ENCODE data around the gene C16orf78. TPM values are rescaled to one million over a fixed set of nuclear protein-coding genes. Genes with fewer than 3 reads are reported as not detected.

Gene C16orf78
- total RNA-seq, 1 donor from 2014 or later = not detected

- H3K79me2 ChIP-seq (ENCODE audit: insufficient read depth, low read length) = no peaks in the 10 kb centered on the region
- H3K9ac ChIP-seq (ENCODE audit: low read length) = no peak overlapping the region
- H3K9me3 ChIP-seq (ENCODE audit: insufficient read depth, low read depth, low read length) = no peaks in the 10 kb centered on the region
- H3K4me1 Mint-ChIP-seq (ENCODE audit: low read depth, unreplicated experiment) = no peaks in the 10 kb centered on the region
- H3K4me3 Mint-ChIP-seq (ENCODE audit: unreplicated experiment) = no peak overlapping the region
- no peak for DNase-seq (ENCODE audit: low read depth)
- no peak overlapping the region for H2AFZ ChIP-seq (ENCODE audit: low read depth, low read length)
- no peaks in the 10 kb centered on the region for H3K9me3 Mint-ChIP-seq (ENCODE audit: unreplicated experiment)
- TF ChIP-seq EZH2 (IDR thresholded peaks at IDR 0.05; ENCODE audit: insufficient read depth, low read length) = no peak
- TF ChIP-seq, protein P1, sequence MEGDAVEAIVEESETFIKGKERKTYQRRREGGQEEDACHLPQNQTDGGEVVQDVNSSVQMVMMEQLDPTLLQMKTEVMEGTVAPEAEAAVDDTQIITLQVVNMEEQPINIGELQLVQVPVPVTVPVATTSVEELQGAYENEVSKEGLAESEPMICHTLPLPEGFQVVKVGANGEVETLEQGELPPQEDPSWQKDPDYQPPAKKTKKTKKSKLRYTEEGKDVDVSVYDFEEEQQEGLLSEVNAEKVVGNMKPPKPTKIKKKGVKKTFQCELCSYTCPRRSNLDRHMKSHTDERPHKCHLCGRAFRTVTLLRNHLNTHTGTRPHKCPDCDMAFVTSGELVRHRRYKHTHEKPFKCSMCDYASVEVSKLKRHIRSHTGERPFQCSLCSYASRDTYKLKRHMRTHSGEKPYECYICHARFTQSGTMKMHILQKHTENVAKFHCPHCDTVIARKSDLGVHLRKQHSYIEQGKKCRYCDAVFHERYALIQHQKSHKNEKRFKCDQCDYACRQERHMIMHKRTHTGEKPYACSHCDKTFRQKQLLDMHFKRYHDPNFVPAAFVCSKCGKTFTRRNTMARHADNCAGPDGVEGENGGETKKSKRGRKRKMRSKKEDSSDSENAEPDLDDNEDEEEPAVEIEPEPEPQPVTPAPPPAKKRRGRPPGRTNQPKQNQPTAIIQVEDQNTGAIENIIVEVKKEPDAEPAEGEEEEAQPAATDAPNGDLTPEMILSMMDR (IDR thresholded peaks at IDR 0.05; ENCODE audit: insufficient read depth, low read depth, low read length) = no peak
- H3K4me1 ChIP-seq (ENCODE audit: insufficient read depth, low read length) = no peaks in the 10 kb centered on the region
- H3K36me3 Mint-ChIP-seq (ENCODE audit: low read depth, unreplicated experiment) = no peaks in the 10 kb centered on the region
- H3K27me3 Mint-ChIP-seq (ENCODE audit: low read depth, unreplicated experiment) = peaks cover 82% of the 10 kb centered on the region
- H3K36me3 ChIP-seq (ENCODE audit: insufficient read depth, low read length) = no peaks in the 10 kb centered on the region
- no peak overlapping the region for H3K27ac Mint-ChIP-seq (ENCODE audit: unreplicated experiment)
- no peak for FAIRE-seq
- no peaks in the 10 kb centered on the region for H3K27me3 ChIP-seq (ENCODE audit: insufficient read depth, low read length)
- H3K4me2 ChIP-seq (ENCODE audit: low read length) = no peak overlapping the region
- H4K20me1 ChIP-seq (ENCODE audit: insufficient read depth, low read length) = no peaks in the 10 kb centered on the region
- no peak overlapping the region for H3K4me3 ChIP-seq (ENCODE audit: insufficient read depth, low read depth, low read length)
- no peak overlapping the region for H3K27ac ChIP-seq (ENCODE audit: low read depth, low read length)
Observed at GRCh38 chr16:49344401-49344800, 29.2 kb upstream of the C16orf78 start.

GRCh38 chr16:49345829-49346228 lies 27.8 kb upstream of the C16orf78 start:
- no peak overlapping the region for H3K9ac ChIP-seq (ENCODE audit: low read length)
- no peaks in the 10 kb centered on the region for H3K4me1 ChIP-seq (ENCODE audit: insufficient read depth, low read length)
- Mint-ChIP-seq H3K4me3 (ENCODE audit: unreplicated experiment) (no peak overlapping the region), H3K4me1 (ENCODE audit: low read depth, unreplicated experiment) (no peaks in the 10 kb centered on the region), H3K9me3 (ENCODE audit: unreplicated experiment) (no peaks in the 10 kb centered on the region), H3K27me3 (ENCODE audit: low read depth, unreplicated experiment) (peaks cover 88% of the 10 kb centered on the region), H3K36me3 (ENCODE audit: low read depth, unreplicated experiment) (no peaks in the 10 kb centered on the region), H3K27ac (ENCODE audit: unreplicated experiment) (no peak overlapping the region)
- no peaks in the 10 kb centered on the region for H3K27me3 ChIP-seq (ENCODE audit: insufficient read depth, low read length)
- TF ChIP-seq EZH2 (IDR thresholded peaks at IDR 0.05; ENCODE audit: insufficient read depth, low read length) = no peak
- FAIRE-seq (no peak), DNase-seq (ENCODE audit: low read depth) (no peak)
- H2AFZ ChIP-seq (ENCODE audit: low read depth, low read length) = no peak overlapping the region
- no peaks in the 10 kb centered on the region for H4K20me1 ChIP-seq (ENCODE audit: insufficient read depth, low read length)
- H3K36me3 ChIP-seq (ENCODE audit: insufficient read depth, low read length) = no peaks in the 10 kb centered on the region
- H3K9me3 ChIP-seq (ENCODE audit: insufficient read depth, low read depth, low read length) = no peaks in the 10 kb centered on the region
- no peaks in the 10 kb centered on the region for H3K79me2 ChIP-seq (ENCODE audit: insufficient read depth, low read length)
- no peak overlapping the region for H3K4me2 ChIP-seq (ENCODE audit: low read length)
- H3K4me3 ChIP-seq (ENCODE audit: insufficient read depth, low read depth, low read length) = no peak overlapping the region
- no peak overlapping the region for H3K27ac ChIP-seq (ENCODE audit: low read depth, low read length)

DNA sequence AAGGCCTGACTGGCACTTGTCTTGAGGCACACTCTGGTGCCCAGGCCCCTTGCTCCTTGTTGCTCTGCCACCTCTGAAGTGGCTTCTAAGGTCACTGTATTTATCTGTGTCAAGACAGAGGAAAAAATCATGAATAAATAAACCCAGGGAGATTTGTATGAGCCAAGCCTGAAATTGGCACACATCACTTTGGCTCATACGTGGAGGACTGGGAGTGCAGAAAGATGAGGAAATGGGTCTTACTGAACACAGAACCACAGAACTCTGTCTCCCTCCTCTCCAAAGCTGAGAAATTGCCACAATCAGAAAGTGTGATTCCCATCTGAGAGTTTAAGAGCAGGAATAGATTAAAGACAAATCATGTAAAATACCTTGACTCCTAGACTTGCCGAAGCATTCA lies 27.1 kb upstream of the C16orf78 start:
- no peak for TF ChIP-seq EZH2 (IDR thresholded peaks at IDR 0.05; ENCODE audit: insufficient read depth, low read length)
- TF ChIP-seq, protein P1 (IDR thresholded peaks at IDR 0.05; ENCODE audit: insufficient read depth, low read depth, low read length) = no peak
- Histone ChIP-seq H2AFZ (ENCODE audit: low read depth, low read length) (no peak overlapping the region), H3K9me3 (ENCODE audit: insufficient read depth, low read depth, low read length) (no peaks in the 10 kb centered on the region), H3K27me3 (ENCODE audit: insufficient read depth, low read length) (peaks cover 2% of the 10 kb centered on the region), H3K79me2 (ENCODE audit: insufficient read depth, low read length) (no peaks in the 10 kb centered on the region), H3K9ac (ENCODE audit: low read length) (no peak overlapping the region), H3K36me3 (ENCODE audit: insufficient read depth, low read length) (no peaks in the 10 kb centered on the region), H3K4me3 (ENCODE audit: insufficient read depth, low read depth, low read length) (no peak overlapping the region), H3K4me2 (ENCODE audit: low read length) (no peak overlapping the region), H3K4me1 (ENCODE audit: insufficient read depth, low read length) (no peaks in the 10 kb centered on the region), H4K20me1 (ENCODE audit: insufficient read depth, low read length) (no peaks in the 10 kb centered on the region), H3K27ac (ENCODE audit: low read depth, low read length) (no peak overlapping the region)
- Mint-ChIP-seq H3K27me3 (ENCODE audit: low read depth, unreplicated experiment) (peaks cover 90% of the 10 kb centered on the region), H3K4me3 (ENCODE audit: unreplicated experiment) (no peak overlapping the region), H3K36me3 (ENCODE audit: low read depth, unreplicated experiment) (no peaks in the 10 kb centered on the region), H3K9me3 (ENCODE audit: unreplicated experiment) (no peaks in the 10 kb centered on the region), H3K27ac (ENCODE audit: unreplicated experiment) (no peak overlapping the region), H3K4me1 (ENCODE audit: low read depth, unreplicated experiment) (no peaks in the 10 kb centered on the region)
- DNase-seq (ENCODE audit: low read depth) = no peak
- no peak for FAIRE-seq
